HG03066 (cell line): ENCODE data around the gene NFATC2.

Experiments used
- ATAC-seq: cut with Tn5 transposase; IDR thresholded peaks from one replicate; pipeline ENCODE4 v1.9.1; 2021; ENCODE audit warnings: low read depth; ENCODE audit not compliant: unreplicated experiment

The NFATC2 gene

GRCh38 chr20:51498765-51499540 lies 43.6 kb downstream of the NFATC2 start:
- ATAC-seq = no peak

- peak; percentile 54 for ATAC-seq
Observed at GRCh38 chr20:51497542-51498467, 44.7 kb downstream of the NFATC2 start.

GRCh38 chr20:51496964-51497363 lies 45.6 kb downstream of the NFATC2 start:
- no peak for ATAC-seq

GRCh38 chr20:51495921-51496545 lies 46.5 kb downstream of the NFATC2 start:
- no peak for ATAC-seq

- ATAC-seq = no peak
Observed at GRCh38 chr20:51495291-51495690, 47.2 kb downstream of the NFATC2 start.

- ATAC-seq = no peak
Observed at GRCh38 chr20:51494241-51495110, 48.0 kb downstream of the NFATC2 start.

- ATAC-seq = no peak
Observed at GRCh38 chr20:51493346-51493791, 49.1 kb downstream of the NFATC2 start.

GRCh38 chr20:51492167-51493092 lies 50.1 kb downstream of the NFATC2 start:
- ATAC-seq = no peak

- ATAC-seq = no peak
Observed at GRCh38 chr20:51491393-51491792, 51.1 kb downstream of the NFATC2 start.

- no peak for ATAC-seq
Observed at GRCh38 chr20:51490635-51491034, 51.9 kb downstream of the NFATC2 start.

GRCh38 chr20:51489611-51490010 lies 52.9 kb downstream of the NFATC2 start:
- no peak for ATAC-seq

- no peak for ATAC-seq
Observed at GRCh38 chr20:51488331-51488730, 54.2 kb downstream of the NFATC2 start.

- no peak for ATAC-seq
Observed at GRCh38 chr20:51487565-51488268, 54.8 kb downstream of the NFATC2 start.

GRCh38 chr20:51487076-51487475 lies 55.4 kb downstream of the NFATC2 start:
- no peak for ATAC-seq

- no peak for ATAC-seq
Observed at GRCh38 chr20:51486197-51487005, 56.1 kb downstream of the NFATC2 start.

GRCh38 chr20:51484831-51485230 lies 57.7 kb downstream of the NFATC2 start:
- no peak for ATAC-seq

- ATAC-seq = no peak
Observed at GRCh38 chr20:51484141-51484815, 58.2 kb downstream of the NFATC2 start.
